CD1c-positive myeloid dendritic cell (primary cell): Measurements from ENCODE around the gene HSD17B3.
"Not testable (repeated sequence)": the region's sequence is repeated elsewhere in the genome, so short reads cannot be mapped to it uniquely, and the experiment has no call there.

Source experiments
- DNase-seq: peaks from one replicate; pipeline ENCODE4 v3.0.0-alpha.2; 2016; ENCODE audit errors: extremely low spot score

HSD17B3 gene

GRCh38 chr9:96306958-96307357 lies 5.0 kb upstream of the HSD17B3 start:
- DNase-seq, result not testable (repeated sequence)

- no peak for DNase-seq
Observed at GRCh38 chr9:96305171-96305570, 3.2 kb upstream of the HSD17B3 start.

DNA sequence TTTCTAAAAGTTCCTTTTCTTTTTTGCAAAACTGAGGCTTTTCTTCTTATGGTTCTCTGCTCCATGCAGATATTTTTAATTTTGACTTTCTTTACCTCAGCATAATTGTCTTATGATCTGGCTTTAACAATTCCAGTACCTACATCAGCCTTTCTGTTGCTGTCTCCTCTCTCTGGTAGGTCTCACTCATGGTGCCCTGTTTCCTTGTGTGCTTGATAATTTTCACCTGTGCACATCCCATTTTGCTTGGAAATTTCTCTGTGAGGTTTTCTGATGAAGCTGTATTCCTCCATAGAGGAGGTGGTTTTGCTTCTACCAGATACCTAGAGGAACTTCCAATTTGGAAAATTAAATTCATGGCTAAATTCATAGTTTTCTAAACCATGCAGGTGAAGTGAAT lies 2.3 kb upstream of the HSD17B3 start:
- DNase-seq, result no peak

- no peak for DNase-seq
Observed at GRCh38 chr9:96299823-96300222, 2.2 kb downstream of the HSD17B3 start.

- DNase-seq, result no peak
Observed at GRCh38 chr9:96294159-96294545, 7.8 kb downstream of the HSD17B3 start.

DNA sequence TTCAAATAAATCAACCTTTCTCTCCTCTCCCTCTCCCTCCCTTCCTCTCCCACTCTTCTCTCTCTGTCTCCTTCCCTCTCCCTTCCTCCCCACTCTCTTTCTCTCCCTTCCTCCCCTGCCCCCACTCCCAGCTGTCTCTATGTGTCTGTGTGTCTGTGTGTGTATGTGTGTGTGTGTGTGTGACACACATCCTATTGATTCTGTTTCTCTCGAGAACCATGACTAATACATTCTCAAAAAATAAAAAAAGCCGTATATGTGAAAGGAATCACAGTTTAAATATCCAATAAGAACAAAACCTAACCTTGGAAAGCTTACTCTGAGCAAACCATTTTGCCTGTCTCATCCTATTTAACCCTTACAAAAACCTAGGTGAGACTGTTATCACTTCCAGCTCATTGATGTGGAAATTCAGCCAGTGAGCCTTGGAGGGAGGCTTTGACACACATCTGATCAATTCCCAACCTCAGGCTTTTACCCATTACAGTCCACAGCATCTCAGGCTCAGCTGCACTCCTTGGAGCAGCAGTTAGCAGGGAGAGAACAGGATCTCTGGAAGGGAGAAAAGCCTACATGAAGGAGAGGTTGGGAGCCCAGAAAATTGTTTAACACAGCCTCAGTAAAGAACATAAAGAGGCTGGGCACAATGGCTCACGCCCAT lies 8.3 kb downstream of the HSD17B3 start:
- no peak for DNase-seq

DNA sequence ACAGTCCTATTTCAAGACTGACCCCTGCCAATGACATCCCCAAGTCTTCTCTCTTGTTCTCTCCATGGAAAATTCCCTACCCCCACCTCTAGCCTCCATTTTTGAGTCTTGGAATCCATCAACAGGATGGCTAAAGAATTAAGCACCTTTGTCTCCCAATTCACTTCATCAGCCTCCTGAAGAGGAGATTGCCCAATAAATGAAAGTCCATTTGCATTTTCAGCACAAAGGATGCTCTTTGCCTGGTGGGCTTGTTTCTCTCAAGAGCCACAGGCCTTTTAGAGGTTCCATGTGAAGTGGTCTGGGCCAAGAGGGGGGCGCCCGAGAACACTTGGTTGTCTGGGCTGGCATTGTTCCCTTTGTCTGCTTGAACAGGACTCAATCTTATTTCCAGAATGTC lies 12.6 kb downstream of the HSD17B3 start:
- DNase-seq, result no peak

GRCh38 chr9:96281641-96282040 lies 20.3 kb downstream of the HSD17B3 start:
- no peak for DNase-seq

- DNase-seq, result no peak
Observed at GRCh38 chr9:96279932-96280331, 22.0 kb downstream of the HSD17B3 start.

DNA sequence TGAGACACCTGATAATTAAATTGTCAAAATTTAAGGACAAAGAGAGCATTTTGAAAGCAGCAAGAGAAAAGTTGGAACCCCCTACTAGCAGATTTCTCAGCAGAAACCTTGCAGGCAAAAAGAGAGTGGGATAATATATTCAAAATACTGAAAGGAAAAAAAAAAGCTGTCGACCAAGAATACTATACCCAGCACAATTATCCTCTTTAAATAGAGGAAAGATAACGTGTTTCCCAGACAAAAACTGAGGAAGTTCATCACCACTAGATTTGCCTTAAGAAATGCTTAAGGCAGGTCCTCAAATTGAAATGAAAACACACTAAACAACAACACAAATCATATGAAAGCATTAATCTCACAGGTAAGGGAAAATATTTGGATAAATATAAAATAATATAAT lies 27.0 kb downstream of the HSD17B3 start:
- no peak for DNase-seq

GRCh38 chr9:96270236-96270744 lies 31.7 kb downstream of the HSD17B3 start:
- DNase-seq, result no peak

GRCh38 chr9:96258967-96259366 lies 43.0 kb downstream of the HSD17B3 start:
- DNase-seq, result no peak

DNA sequence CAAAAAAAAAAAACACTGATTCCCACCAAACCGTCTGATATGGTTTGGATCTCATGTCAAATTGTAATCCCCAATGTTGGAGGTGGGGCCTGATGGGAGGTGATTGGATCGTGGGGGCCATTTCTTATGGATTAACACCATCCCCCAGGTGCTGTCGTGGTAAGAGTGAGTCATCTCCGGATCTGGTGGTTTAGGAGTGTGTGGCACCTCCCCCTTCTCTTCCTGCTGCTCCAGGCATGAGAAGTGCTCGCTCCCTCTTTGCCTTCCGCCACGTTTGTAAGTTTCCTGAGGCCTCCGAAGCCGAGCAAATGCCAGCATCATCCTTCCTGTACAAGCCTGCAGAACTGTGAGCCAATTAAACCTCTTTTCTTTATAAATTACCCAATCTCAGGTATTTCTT lies 45.2 kb downstream of the HSD17B3 start:
- DNase-seq, result no peak

GRCh38 chr9:96255698-96256097 lies 46.3 kb downstream of the HSD17B3 start:
- DNase-seq, result no peak

- no peak for DNase-seq
Observed at GRCh38 chr9:96253059-96253696, 48.8 kb downstream of the HSD17B3 start.

- DNase-seq, result no peak
Observed at GRCh38 chr9:96251451-96251850, 50.5 kb downstream of the HSD17B3 start.

DNA sequence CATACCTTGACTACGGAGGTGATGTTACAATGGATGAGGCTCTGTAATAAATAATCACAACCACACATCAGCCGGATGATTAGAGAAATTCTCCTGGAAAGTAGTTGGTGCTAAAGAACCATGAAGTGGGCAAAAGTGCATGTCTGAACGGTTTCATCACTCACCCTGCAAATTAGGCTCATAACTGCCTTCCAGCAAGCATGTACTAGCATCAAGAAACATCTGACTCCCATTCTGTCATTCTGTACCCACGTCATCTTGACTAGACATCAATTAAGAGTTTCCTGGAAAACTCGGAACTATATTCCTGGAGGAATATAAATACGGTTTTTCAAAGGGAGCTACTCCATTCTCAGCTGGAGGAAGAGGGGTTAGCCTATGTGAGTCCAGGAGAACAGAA lies 52.2 kb downstream of the HSD17B3 start:
- no peak for DNase-seq

- DNase-seq, result no peak
Observed at GRCh38 chr9:96246267-96246671, 55.7 kb downstream of the HSD17B3 start.

- DNase-seq, result no peak
Observed at GRCh38 chr9:96245399-96245798, 56.6 kb downstream of the HSD17B3 start.

DNA sequence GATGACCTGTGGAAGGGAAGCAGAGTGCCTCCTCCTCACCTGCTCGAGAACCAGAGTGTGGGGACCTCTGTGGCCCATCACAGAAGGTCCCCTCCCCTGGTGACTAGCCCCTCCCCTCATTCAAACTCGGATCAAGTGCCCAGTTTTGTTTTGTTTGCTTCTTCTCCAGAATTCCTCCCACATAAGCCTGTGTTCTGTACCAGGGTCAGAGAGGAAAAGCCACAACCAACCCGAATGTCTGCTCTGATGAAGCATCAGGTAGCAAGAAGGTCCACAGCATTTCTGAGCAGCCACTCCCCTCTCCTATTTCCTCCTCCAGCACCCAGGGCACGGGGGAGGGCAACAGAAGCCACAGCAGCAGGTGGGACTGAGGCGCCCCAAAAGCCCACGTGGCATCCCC lies 58.2 kb downstream of the HSD17B3 start:
- no peak for DNase-seq

DNA sequence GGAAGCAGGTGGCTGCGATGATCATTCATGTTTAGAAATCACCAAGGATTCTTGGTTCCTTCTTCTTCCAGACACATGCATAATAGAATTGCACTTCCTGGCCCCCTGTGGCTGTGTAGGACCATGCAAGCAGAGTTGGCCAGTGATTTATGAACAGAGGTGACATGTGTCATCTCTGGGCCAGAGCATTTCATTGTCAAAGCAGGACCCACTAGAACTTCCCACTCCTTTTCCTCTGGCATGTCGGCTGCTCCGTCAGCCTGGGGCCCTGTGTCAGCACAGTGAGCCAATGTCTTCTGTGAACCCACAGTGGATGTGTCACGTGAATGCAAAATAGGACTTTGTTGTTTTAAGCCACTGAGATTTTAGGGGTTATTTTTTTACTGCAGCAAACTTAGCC lies 59.2 kb downstream of the HSD17B3 start:
- no peak for DNase-seq

GRCh38 chr9:96241391-96241809 lies 60.6 kb downstream of the HSD17B3 start:
- DNase-seq, result no peak

GRCh38 chr9:96236854-96237550 lies 65.0 kb downstream of the HSD17B3 start:
- DNase-seq, result no peak
